OCI-LY3 (cell line): ENCODE results near the gene STX10.

Source experiments
- CTCF ChIP-seq: fragments of 200-600, 300-600 bp; sonication (generic); IDR thresholded peaks from 2 replicates; pipeline ENCODE4 v1.5.1; 2014; ENCODE audit warnings: antibody characterized with exemption, low read length, low read depth
- EZH2phosphoT487 ChIP-seq: fragments of 200-600 bp; shearing (Covaris generic); IDR thresholded peaks from 2 replicates; pipeline ENCODE4 v1.6.1; 2018; ENCODE audit warnings: antibody characterized with exemption, mixed run types, low read depth

GRCh38 chr19:13150187-13150930 is at the start of gene STX10, which contains the start of gene IER2:
- TF ChIP-seq CTCF (peak; percentile 64), EZH2phosphoT487 (no peak)
